Mesendoderm (in vitro differentiated cells): ENCODE results near the gene MAP7D2.

Experiments
- DNase-seq: peaks from one replicate; pipeline ENCODE4 v3.0.0; 2013
- H2AK5ac ChIP-seq: 2 replicates; pipeline ENCODE4 v1.6.1; 2013; ENCODE audit warnings: low read length, inconsistent platforms
- H2BK120ac ChIP-seq: 2 replicates; pipeline ENCODE4 v1.6.1; 2013; ENCODE audit warnings: low read depth, mild to moderate bottlenecking, low read length, moderate library complexity, mixed read lengths
- H2BK15ac ChIP-seq: replicated peaks from 2 replicates; pipeline ENCODE4 v1.6.1; 2013; ENCODE audit warnings: low read depth, mild to moderate bottlenecking, moderate library complexity
- H2BK5ac ChIP-seq: 2 replicates; pipeline ENCODE4 v1.6.1; 2013; ENCODE audit warnings: low read length, inconsistent platforms
- H3K18ac ChIP-seq: 2 replicates; pipeline ENCODE4 v1.6.1; 2013; ENCODE audit warnings: mild to moderate bottlenecking, low read length, mixed read lengths
- H3K23ac ChIP-seq: one replicate; pipeline ENCODE4 v1.6.1; 2013; ENCODE audit warnings: low read length
- H3K27ac ChIP-seq: 2 replicates; pipeline ENCODE4 v1.5.1; 2013; ENCODE audit warnings: low read depth, mild to moderate bottlenecking, inconsistent platforms, low read length, moderate library complexity
- H3K27me3 ChIP-seq: 2 replicates; pipeline ENCODE4 v1.6.1; 2013; ENCODE audit warnings: low read length, control low read depth, mild to moderate bottlenecking, inconsistent platforms; ENCODE audit not compliant: insufficient read depth, poor library complexity
- H3K36me3 ChIP-seq: 2 replicates; pipeline ENCODE4 v1.6.1; 2013; ENCODE audit warnings: low read length, inconsistent platforms; ENCODE audit not compliant: control insufficient read depth, insufficient read depth
- H3K4ac ChIP-seq: one replicate; pipeline ENCODE4 v1.6.1; 2013; ENCODE audit warnings: low read depth, mild to moderate bottlenecking, low read length, moderate library complexity
- H3K4me1 ChIP-seq: 2 replicates; pipeline ENCODE4 v1.6.1; 2013; ENCODE audit warnings: low read depth, low read length, inconsistent platforms; ENCODE audit not compliant: control insufficient read depth
- H3K4me2 ChIP-seq: 2 replicates; pipeline ENCODE4 v1.6.1; 2013; ENCODE audit warnings: low read length
- H3K4me3 ChIP-seq: 2 replicates; pipeline ENCODE4 v1.5.1; 2013; ENCODE audit warnings: mild to moderate bottlenecking, low read length
- H3K56ac ChIP-seq: one replicate; pipeline ENCODE4 v1.6.1; 2013; ENCODE audit warnings: low read length
- H3K79me1 ChIP-seq: 2 replicates; pipeline ENCODE4 v1.6.1; 2013; ENCODE audit warnings: low read length, inconsistent platforms
- H3K79me2 ChIP-seq: 2 replicates; pipeline ENCODE4 v1.6.1; 2013; ENCODE audit warnings: mild to moderate bottlenecking, low read length; ENCODE audit not compliant: control insufficient read depth, insufficient read depth
- H3K9ac ChIP-seq: 2 replicates; pipeline ENCODE4 v1.6.1; 2013; ENCODE audit warnings: low read length, inconsistent platforms
- H4K5ac ChIP-seq: one replicate; pipeline ENCODE4 v1.6.1; 2013; ENCODE audit warnings: low read length
- H4K8ac ChIP-seq: one replicate; pipeline ENCODE4 v1.6.1; 2013; ENCODE audit warnings: low read depth, mild to moderate bottlenecking, control low read depth, low read length, moderate library complexity
- whole genome bisulfite sequencing: extraction: QIAGEN DNeasy Blood & Tissue Kit; methylation state at CpG from one replicate; pipeline ENCODE4 v1.1.7; 2013; ENCODE audit warnings: low lambda C conversion rate, missing lambda C conversion rate; ENCODE audit not compliant: insufficient coverage; ENCODE audit errors: extremely low coverage; 5-methylcytosine and 5-hydroxymethylcytosine counted together

The MAP7D2 gene

DNA sequence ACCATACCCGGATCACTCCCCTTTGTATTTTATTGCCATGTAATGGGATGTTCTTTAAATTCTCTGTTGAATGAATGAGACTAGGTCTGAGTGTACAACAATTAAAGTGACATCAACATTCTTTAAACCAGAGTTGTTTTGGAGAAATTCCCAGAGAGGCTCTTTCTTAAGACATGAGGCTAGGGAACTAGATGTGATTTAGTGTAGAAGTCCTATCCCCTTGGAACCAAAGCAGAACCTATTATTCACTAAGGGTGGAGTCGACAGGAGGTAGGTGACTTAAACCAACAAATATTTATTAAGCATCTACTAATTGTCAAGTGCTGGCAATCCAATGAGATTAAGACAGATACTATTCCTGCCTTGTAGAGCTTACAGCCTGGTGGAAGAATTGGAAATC is 23.3 kb upstream of the MAP7D2 start:
- no peak overlapping the region for H3K4ac ChIP-seq
- H3K79me2 ChIP-seq = peaks cover 31% of the 10 kb centered on the region
- H3K56ac ChIP-seq = no peak overlapping the region
- H4K8ac ChIP-seq = no peak overlapping the region
- no peaks in the 10 kb centered on the region for H3K27me3 ChIP-seq
- H2BK5ac ChIP-seq = no peak overlapping the region
- no peak overlapping the region for H3K23ac ChIP-seq
- WGBS = no CpG with 5 or more reads among the region's 2 CpGs
- H3K18ac ChIP-seq = no peak overlapping the region
- H3K9ac ChIP-seq = no peak overlapping the region
- no peak overlapping the region for H2BK120ac ChIP-seq
- peaks cover 2% of the 10 kb centered on the region for H3K36me3 ChIP-seq
- no peaks in the 10 kb centered on the region for H3K79me1 ChIP-seq
- H4K5ac ChIP-seq = no peak overlapping the region
- no peaks in the 10 kb centered on the region for H3K4me1 ChIP-seq
- no peak for DNase-seq
- no peak overlapping the region for H3K27ac ChIP-seq
- H3K4me2 ChIP-seq = no peak overlapping the region
- H2BK15ac ChIP-seq = no peak overlapping the region
- no peak overlapping the region for H2AK5ac ChIP-seq
- H3K4me3 ChIP-seq = no peak overlapping the region

DNA sequence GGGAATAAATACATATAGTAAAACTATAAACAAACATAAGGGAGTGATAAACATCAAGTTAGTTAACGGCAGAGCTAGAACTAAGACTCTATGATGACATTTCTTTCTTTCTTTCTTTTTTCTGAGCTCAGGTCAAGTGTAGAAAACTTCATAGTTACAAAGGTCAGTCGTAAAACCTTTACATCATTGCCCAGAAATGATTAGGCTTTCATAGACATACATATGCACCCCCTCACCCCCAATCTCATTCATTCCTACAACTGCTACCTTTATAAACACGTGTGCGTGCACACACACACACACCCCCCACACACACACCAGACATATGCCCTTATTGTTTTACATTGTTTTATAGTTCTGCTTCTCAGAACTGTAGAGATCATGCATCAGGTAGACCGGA is 19.2 kb upstream of the MAP7D2 start:
- no peak for DNase-seq
- Histone ChIP-seq H3K56ac (no peak overlapping the region), H3K23ac (no peak overlapping the region), H4K8ac (no peak overlapping the region), H3K4me2 (no peak overlapping the region), H3K4ac (no peak overlapping the region), H2BK5ac (no peak overlapping the region), H2AK5ac (no peak overlapping the region), H3K18ac (no peak overlapping the region), H3K27ac (no peak overlapping the region), H3K27me3 (no peaks in the 10 kb centered on the region), H3K79me1 (no peaks in the 10 kb centered on the region), H2BK120ac (no peak overlapping the region), H2BK15ac (no peak overlapping the region), H3K9ac (no peak overlapping the region), H3K4me1 (no peaks in the 10 kb centered on the region), H3K36me3 (peaks cover 2% of the 10 kb centered on the region), H3K4me3 (no peak overlapping the region), H4K5ac (no peak overlapping the region), H3K79me2 (peaks cover 26% of the 10 kb centered on the region)
- no CpG with 5 or more reads among the region's 5 CpGs for WGBS

DNA sequence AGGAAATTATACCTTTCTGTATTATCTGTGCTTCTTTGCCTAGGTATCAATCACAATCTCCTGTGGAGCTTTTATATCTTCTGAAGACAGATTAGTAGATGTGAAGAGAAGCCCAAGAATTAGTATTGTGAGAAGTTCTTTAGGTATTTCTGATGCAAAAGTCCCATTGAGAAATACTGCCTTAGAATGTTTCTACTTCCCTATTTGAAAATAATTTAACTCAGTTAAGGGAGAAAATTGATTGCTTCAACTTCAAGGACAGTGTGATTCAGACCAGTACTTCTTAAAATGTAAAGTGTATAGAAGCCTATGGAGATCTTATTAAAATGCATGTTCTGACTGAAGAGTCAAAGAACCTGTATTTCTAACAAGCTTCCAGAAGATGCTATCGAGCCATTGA is 16.0 kb upstream of the MAP7D2 start:
- Histone ChIP-seq H4K8ac (no peak overlapping the region), H3K79me1 (no peaks in the 10 kb centered on the region), H2BK5ac (no peak overlapping the region), H2BK120ac (no peak overlapping the region), H3K4me2 (no peak overlapping the region), H3K4me3 (no peak overlapping the region), H3K4me1 (no peaks in the 10 kb centered on the region), H3K23ac (no peak overlapping the region), H3K27me3 (no peaks in the 10 kb centered on the region), H3K9ac (no peak overlapping the region), H3K18ac (no peak overlapping the region), H3K79me2 (peaks cover 3% of the 10 kb centered on the region), H4K5ac (no peak overlapping the region), H3K36me3 (peaks cover 2% of the 10 kb centered on the region), H2BK15ac (no peak overlapping the region), H3K27ac (no peak overlapping the region), H3K4ac (no peak overlapping the region), H2AK5ac (no peak overlapping the region), H3K56ac (no peak overlapping the region)
- no CpG with 5 or more reads among the region's 1 CpG for WGBS
- no peak for DNase-seq

DNA sequence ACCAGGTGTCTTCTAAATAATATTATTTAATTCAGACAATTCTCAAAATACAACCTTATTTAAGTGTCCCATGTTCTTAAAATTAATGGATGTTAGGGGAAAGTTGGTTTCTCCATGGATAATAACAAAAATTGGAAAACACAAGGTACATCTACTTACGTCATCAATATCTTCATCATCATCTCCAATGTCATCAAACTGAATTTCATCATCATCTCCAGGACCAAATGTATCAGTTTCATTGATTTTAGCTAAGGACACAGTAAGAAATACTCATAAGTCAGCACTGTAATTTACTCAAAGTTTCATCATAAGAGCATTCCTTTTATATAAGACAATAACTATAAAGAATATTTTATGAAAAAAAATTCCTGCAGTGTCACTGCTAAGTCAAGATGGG is 13.7 kb upstream of the MAP7D2 start:
- H3K23ac ChIP-seq = no peak overlapping the region
- no peaks in the 10 kb centered on the region for H3K79me2 ChIP-seq
- no peaks in the 10 kb centered on the region for H3K79me1 ChIP-seq
- no peak overlapping the region for H3K56ac ChIP-seq
- no peak overlapping the region for H2BK120ac ChIP-seq
- H3K27me3 ChIP-seq = no peaks in the 10 kb centered on the region
- H3K9ac ChIP-seq = no peak overlapping the region
- H2BK5ac ChIP-seq = no peak overlapping the region
- no peak overlapping the region for H2AK5ac ChIP-seq
- no peaks in the 10 kb centered on the region for H3K36me3 ChIP-seq
- H3K4ac ChIP-seq = no peak overlapping the region
- no peak overlapping the region for H4K8ac ChIP-seq
- no peak for DNase-seq
- H4K5ac ChIP-seq = no peak overlapping the region
- no peaks in the 10 kb centered on the region for H3K4me1 ChIP-seq
- H3K18ac ChIP-seq = no peak overlapping the region
- no peak overlapping the region for H2BK15ac ChIP-seq
- no peak overlapping the region for H3K4me3 ChIP-seq
- H3K4me2 ChIP-seq = no peak overlapping the region
- WGBS = no CpG with 5 or more reads among the region's 1 CpG
- H3K27ac ChIP-seq = no peak overlapping the region

DNA sequence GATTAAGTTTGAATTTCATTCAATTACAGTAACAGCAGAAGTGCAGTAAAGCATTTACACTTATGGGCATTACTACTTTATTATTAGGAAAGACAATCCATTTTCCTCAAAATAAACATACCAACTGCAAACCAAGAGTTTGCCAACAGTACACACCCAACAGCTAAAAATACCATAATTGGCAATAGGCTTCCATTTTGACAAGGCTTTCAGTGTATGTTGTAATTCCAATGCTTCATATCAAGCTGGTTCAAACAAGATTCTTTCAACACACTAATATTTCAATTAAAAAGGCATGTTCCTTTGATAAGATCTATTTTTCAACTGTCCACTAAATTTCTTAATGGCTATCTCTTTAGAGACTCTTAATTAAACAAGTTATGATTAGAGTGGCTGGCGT is 12.8 kb upstream of the MAP7D2 start:
- no peaks in the 10 kb centered on the region for H3K36me3 ChIP-seq

DNA sequence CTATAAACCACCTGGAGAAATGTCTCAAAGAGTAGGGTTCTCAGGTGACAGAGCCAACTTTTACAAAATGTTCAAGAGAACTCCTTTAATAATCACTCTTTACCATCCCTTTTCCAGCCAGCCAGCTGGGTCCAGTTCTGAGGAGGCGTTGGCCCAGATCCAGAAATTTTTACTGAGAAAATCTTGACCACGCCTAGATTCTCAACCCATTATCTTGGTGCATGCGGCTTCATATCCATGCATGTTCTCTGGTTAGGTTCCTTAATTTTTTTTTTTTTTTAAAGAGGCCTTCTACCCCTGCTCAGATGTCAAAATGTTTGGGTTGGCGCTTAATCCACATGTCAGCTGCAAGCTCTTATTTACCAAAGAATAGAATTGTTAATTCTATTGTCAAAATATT is 12.0 kb upstream of the MAP7D2 start:
- H3K56ac ChIP-seq = no peak overlapping the region
- no peaks in the 10 kb centered on the region for H3K79me1 ChIP-seq
- no peak overlapping the region for H4K5ac ChIP-seq
- DNase-seq = no peak
- H3K27ac ChIP-seq = no peak overlapping the region
- no peak overlapping the region for H3K9ac ChIP-seq
- no peak overlapping the region for H2BK15ac ChIP-seq
- no peaks in the 10 kb centered on the region for H3K27me3 ChIP-seq
- H3K4me3 ChIP-seq = no peak overlapping the region
- H2BK5ac ChIP-seq = no peak overlapping the region
- no peak overlapping the region for H2AK5ac ChIP-seq
- no peak overlapping the region for H2BK120ac ChIP-seq
- no peak overlapping the region for H3K4me2 ChIP-seq
- no peak overlapping the region for H3K18ac ChIP-seq
- WGBS = no CpG with 5 or more reads among the region's 4 CpGs
- H3K4ac ChIP-seq = no peak overlapping the region
- H3K4me1 ChIP-seq = no peaks in the 10 kb centered on the region
- H3K36me3 ChIP-seq = no peaks in the 10 kb centered on the region
- no peaks in the 10 kb centered on the region for H3K79me2 ChIP-seq
- H4K8ac ChIP-seq = no peak overlapping the region
- H3K23ac ChIP-seq = no peak overlapping the region

More for the DNA sequence above, 12.8 kb upstream of the MAP7D2 start:
- Histone ChIP-seq H3K23ac (no peak overlapping the region), H3K4ac (no peak overlapping the region), H4K5ac (no peak overlapping the region), H3K27ac (no peak overlapping the region), H3K9ac (no peak overlapping the region), H2BK120ac (no peak overlapping the region), H3K18ac (no peak overlapping the region), H4K8ac (no peak overlapping the region), H2BK5ac (no peak overlapping the region), H3K56ac (no peak overlapping the region), H2BK15ac (no peak overlapping the region), H3K79me2 (no peaks in the 10 kb centered on the region), H3K4me3 (no peak overlapping the region), H3K79me1 (no peaks in the 10 kb centered on the region), H3K4me2 (no peak overlapping the region), H3K4me1 (no peaks in the 10 kb centered on the region), H3K27me3 (no peaks in the 10 kb centered on the region), H2AK5ac (no peak overlapping the region)
- WGBS = no CpG with 5 or more reads among the region's 1 CpG
- no peak for DNase-seq
